GM23338 (cell line): Measurements from ENCODE around the gene RCC2. TPM values are rescaled to one million over a fixed set of nuclear protein-coding genes. Genes with fewer than 3 reads are reported as not detected.

Source experiments
- JUNB ChIP-seq: IDR thresholded peaks from one replicate; pipeline ENCODE4 v1.6.1; 2016; ENCODE audit warnings: antibody characterized with exemption; ENCODE audit not compliant: unreplicated experiment
- NANOG ChIP-seq: IDR thresholded peaks from 2 replicates; pipeline ENCODE4 v1.6.1; 2016; ENCODE audit warnings: antibody characterized with exemption, borderline replicate concordance
- POLR2AphosphoS5 ChIP-seq: IDR thresholded peaks from 2 replicates; pipeline ENCODE4 v1.6.1; 2016; ENCODE audit warnings: antibody characterized with exemption, low read depth
- polyA plus RNA-seq: library from polyadenylated mRNA; unstranded; fragments of >200 nt; fragmentation: Nextera tagmentation; extraction: Ambion mirVana; gene quantifications from 2 replicates; pipeline ENCODE4 v1.2.1, GENCODE V29; 2016
- total RNA-seq: library from RNA; depleted of rRNA; stranded (reverse); fragments of >200 nt; shearing (Covaris generic); gene quantifications from 2 replicates; pipeline ENCODE4 v1.2.3, GENCODE V29; 2014
- TF ChIP-seq, protein P1 (sequence below): fragments of 250-450 bp; sonication (Bioruptor Pico); IDR thresholded peaks from 2 replicates; pipeline ENCODE4 v1.5.0; 2020; ENCODE audit warnings: mild to moderate bottlenecking, moderate library complexity
- TF ChIP-seq, protein P2 (sequence below): IDR thresholded peaks from one replicate; pipeline ENCODE4 v1.6.1; 2018; ENCODE audit warnings: antibody characterized with exemption; ENCODE audit not compliant: unreplicated experiment
- TF ChIP-seq, protein P3 (sequence below), 2 experiments: fragments of 200-600 bp in 1 of 2; sonication (generic) in 1 of 2; conservative IDR thresholded peaks; 2 replicates each; pipeline versions ENCODE4 v1.5.1 to v1.6.1; 2016 to 2017; ENCODE audit warnings: antibody characterized with exemption in 2 of 2, low read depth in 2 of 2, mild to moderate bottlenecking in 2 of 2, moderate library complexity in 1 of 2

Gene RCC2
- total and polyA plus RNA-seq, 2 experiments from 2014 or later, result 97.1 to 386 TPM

GRCh38 chr1:17425806-17426600, 13.5 kb downstream of the RCC2 start (continued):
- TF ChIP-seq, protein P1, sequence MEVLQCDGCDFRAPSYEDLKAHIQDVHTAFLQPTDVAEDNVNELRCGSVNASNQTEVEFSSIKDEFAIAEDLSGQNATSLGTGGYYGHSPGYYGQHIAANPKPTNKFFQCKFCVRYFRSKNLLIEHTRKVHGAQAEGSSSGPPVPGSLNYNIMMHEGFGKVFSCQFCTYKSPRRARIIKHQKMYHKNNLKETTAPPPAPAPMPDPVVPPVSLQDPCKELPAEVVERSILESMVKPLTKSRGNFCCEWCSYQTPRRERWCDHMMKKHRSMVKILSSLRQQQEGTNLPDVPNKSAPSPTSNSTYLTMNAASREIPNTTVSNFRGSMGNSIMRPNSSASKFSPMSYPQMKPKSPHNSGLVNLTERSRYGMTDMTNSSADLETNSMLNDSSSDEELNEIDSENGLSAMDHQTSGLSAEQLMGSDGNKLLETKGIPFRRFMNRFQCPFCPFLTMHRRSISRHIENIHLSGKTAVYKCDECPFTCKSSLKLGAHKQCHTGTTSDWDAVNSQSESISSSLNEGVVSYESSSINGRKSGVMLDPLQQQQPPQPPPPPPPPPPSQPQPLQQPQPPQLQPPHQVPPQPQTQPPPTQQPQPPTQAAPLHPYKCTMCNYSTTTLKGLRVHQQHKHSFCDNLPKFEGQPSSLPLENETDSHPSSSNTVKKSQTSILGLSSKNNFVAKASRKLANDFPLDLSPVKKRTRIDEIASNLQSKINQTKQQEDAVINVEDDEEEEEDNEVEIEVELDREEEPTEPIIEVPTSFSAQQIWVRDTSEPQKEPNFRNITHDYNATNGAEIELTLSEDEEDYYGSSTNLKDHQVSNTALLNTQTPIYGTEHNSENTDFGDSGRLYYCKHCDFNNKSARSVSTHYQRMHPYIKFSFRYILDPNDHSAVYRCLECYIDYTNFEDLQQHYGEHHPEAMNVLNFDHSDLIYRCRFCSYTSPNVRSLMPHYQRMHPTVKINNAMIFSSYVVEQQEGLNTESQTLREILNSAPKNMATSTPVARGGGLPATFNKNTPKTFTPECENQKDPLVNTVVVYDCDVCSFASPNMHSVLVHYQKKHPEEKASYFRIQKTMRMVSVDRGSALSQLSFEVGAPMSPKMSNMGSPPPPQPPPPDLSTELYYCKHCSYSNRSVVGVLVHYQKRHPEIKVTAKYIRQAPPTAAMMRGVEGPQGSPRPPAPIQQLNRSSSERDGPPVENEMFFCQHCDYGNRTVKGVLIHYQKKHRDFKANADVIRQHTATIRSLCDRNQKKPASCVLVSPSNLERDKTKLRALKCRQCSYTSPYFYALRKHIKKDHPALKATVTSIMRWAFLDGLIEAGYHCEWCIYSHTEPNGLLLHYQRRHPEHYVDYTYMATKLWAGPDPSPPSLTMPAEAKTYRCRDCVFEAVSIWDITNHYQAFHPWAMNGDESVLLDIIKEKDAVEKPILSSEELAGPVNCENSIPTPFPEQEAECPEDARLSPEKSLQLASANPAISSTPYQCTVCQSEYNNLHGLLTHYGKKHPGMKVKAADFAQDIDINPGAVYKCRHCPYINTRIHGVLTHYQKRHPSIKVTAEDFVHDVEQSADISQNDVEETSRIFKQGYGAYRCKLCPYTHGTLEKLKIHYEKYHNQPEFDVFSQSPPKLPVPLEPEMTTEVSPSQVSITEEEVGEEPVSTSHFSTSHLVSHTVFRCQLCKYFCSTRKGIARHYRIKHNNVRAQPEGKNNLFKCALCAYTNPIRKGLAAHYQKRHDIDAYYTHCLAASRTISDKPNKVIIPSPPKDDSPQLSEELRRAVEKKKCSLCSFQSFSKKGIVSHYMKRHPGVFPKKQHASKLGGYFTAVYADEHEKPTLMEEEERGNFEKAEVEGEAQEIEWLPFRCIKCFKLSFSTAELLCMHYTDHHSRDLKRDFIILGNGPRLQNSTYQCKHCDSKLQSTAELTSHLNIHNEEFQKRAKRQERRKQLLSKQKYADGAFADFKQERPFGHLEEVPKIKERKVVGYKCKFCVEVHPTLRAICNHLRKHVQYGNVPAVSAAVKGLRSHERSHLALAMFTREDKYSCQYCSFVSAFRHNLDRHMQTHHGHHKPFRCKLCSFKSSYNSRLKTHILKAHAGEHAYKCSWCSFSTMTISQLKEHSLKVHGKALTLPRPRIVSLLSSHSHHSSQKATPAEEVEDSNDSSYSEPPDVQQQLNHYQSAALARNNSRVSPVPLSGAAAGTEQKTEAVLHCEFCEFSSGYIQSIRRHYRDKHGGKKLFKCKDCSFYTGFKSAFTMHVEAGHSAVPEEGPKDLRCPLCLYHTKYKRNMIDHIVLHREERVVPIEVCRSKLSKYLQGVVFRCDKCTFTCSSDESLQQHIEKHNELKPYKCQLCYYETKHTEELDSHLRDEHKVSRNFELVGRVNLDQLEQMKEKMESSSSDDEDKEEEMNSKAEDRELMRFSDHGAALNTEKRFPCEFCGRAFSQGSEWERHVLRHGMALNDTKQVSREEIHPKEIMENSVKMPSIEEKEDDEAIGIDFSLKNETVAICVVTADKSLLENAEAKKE (CRISPR knock-in tag), result no peak
- TF ChIP-seq JUNB, result no peak
- TF ChIP-seq, protein P2, sequence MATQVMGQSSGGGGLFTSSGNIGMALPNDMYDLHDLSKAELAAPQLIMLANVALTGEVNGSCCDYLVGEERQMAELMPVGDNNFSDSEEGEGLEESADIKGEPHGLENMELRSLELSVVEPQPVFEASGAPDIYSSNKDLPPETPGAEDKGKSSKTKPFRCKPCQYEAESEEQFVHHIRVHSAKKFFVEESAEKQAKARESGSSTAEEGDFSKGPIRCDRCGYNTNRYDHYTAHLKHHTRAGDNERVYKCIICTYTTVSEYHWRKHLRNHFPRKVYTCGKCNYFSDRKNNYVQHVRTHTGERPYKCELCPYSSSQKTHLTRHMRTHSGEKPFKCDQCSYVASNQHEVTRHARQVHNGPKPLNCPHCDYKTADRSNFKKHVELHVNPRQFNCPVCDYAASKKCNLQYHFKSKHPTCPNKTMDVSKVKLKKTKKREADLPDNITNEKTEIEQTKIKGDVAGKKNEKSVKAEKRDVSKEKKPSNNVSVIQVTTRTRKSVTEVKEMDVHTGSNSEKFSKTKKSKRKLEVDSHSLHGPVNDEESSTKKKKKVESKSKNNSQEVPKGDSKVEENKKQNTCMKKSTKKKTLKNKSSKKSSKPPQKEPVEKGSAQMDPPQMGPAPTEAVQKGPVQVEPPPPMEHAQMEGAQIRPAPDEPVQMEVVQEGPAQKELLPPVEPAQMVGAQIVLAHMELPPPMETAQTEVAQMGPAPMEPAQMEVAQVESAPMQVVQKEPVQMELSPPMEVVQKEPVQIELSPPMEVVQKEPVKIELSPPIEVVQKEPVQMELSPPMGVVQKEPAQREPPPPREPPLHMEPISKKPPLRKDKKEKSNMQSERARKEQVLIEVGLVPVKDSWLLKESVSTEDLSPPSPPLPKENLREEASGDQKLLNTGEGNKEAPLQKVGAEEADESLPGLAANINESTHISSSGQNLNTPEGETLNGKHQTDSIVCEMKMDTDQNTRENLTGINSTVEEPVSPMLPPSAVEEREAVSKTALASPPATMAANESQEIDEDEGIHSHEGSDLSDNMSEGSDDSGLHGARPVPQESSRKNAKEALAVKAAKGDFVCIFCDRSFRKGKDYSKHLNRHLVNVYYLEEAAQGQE, result no peak
- TF ChIP-seq POLR2AphosphoS5, result no peak
- TF ChIP-seq, protein P3, sequence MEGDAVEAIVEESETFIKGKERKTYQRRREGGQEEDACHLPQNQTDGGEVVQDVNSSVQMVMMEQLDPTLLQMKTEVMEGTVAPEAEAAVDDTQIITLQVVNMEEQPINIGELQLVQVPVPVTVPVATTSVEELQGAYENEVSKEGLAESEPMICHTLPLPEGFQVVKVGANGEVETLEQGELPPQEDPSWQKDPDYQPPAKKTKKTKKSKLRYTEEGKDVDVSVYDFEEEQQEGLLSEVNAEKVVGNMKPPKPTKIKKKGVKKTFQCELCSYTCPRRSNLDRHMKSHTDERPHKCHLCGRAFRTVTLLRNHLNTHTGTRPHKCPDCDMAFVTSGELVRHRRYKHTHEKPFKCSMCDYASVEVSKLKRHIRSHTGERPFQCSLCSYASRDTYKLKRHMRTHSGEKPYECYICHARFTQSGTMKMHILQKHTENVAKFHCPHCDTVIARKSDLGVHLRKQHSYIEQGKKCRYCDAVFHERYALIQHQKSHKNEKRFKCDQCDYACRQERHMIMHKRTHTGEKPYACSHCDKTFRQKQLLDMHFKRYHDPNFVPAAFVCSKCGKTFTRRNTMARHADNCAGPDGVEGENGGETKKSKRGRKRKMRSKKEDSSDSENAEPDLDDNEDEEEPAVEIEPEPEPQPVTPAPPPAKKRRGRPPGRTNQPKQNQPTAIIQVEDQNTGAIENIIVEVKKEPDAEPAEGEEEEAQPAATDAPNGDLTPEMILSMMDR (conservative IDR thresholded peaks at IDR 0.05; ENCODE audit: low read depth in 2 of 2), result no peak
- no peak for TF ChIP-seq NANOG
